GM10266 (cell line): ENCODE data around the gene CCDC171.

Experiments used
- DNase-seq: peaks from one replicate; pipeline ENCODE4 v3.0.0; 2012; ENCODE audit errors: extremely low spot score
- TF ChIP-seq, protein P1 (sequence below): IDR thresholded peaks from 2 replicates; pipeline ENCODE4 v1.5.1; 2012; ENCODE audit warnings: mild to moderate bottlenecking, low read depth; ENCODE audit not compliant: control insufficient read depth, insufficient read depth; ENCODE audit errors: missing control alignments

The CCDC171 gene

DNA sequence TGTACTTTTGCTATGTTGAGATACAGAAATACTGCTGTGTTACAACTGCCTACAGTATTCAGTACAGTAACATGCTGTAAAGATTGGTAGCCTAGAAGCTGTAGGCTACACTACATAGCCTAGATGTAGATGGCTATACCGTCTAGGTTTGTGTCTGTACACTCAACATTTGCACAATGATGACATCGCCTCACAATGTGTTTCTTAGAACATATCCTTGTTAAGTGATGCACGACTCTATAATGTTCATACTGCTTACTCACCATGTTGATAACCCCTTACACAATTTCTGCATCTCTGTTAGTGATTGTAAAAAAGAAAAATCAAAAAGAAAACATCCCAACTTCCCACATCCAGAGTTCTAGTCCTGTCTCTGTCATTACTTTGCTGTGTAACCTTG, 450.0 kb downstream of the CCDC171 start:
- DNase-seq: no peak
- TF ChIP-seq, protein P1, sequence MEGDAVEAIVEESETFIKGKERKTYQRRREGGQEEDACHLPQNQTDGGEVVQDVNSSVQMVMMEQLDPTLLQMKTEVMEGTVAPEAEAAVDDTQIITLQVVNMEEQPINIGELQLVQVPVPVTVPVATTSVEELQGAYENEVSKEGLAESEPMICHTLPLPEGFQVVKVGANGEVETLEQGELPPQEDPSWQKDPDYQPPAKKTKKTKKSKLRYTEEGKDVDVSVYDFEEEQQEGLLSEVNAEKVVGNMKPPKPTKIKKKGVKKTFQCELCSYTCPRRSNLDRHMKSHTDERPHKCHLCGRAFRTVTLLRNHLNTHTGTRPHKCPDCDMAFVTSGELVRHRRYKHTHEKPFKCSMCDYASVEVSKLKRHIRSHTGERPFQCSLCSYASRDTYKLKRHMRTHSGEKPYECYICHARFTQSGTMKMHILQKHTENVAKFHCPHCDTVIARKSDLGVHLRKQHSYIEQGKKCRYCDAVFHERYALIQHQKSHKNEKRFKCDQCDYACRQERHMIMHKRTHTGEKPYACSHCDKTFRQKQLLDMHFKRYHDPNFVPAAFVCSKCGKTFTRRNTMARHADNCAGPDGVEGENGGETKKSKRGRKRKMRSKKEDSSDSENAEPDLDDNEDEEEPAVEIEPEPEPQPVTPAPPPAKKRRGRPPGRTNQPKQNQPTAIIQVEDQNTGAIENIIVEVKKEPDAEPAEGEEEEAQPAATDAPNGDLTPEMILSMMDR: no peak

DNA sequence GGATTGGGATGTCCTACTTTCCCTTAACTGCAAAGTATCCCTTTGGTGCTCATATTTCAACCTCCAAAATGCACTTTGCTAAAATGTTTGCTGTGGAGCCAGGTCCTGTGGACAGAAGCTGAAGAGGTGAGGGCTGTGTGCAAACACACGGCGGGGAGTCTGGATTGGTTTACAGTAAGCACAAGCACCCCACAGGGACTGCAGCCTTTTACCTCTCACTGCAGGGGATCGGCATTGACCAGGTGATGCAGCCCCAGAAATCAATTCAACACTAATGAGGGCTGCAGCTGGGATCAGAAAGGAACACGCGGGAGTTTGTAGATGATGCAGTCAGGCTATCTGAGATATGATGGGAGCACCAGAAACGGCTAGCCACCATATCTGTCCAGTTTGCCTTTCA, 450.9 kb downstream of the CCDC171 start:
- no peak for DNase-seq
- TF ChIP-seq, protein P1: no peak

DNA sequence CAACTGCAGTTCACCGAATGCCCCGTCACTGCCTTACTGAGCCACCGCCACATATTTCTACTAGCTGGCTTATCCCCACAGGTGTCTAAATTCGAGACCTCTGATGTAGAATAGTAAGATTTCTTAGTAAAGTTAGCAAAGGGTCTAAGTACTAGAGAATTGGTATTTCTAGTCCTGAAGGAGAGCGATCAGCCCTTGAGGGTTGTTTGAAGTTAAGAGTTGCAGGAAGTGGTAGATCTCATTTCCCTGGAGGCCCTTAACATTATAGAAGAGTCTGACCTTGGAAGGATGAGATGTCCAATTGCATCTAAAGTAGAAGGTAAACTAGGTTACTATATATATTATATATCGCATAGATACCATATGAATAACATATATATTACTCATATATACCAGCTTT, 451.8 kb downstream of the CCDC171 start:
- TF ChIP-seq, protein P1: no peak
- no peak for DNase-seq

DNA sequence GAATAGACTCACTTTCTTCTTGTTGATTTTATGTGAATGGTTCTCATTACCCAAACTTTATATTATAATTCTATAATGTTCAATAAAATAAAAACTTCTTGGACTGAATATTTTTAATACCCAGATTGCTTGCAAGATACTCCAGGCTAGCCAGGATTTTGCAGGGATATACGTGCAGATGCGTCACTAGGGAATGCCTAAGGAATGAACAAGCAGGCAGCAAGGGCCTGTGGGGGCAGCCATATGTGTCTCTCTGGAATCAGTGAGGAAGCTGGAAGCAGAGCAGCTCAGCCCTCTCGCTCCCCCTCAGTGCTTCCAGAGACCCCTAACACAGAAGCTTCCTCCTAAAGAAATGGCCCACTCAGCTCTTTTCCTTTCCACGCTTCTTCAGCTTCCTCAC, 457.4 kb downstream of the CCDC171 start:
- DNase-seq: no peak
- TF ChIP-seq, protein P1: no peak

DNA sequence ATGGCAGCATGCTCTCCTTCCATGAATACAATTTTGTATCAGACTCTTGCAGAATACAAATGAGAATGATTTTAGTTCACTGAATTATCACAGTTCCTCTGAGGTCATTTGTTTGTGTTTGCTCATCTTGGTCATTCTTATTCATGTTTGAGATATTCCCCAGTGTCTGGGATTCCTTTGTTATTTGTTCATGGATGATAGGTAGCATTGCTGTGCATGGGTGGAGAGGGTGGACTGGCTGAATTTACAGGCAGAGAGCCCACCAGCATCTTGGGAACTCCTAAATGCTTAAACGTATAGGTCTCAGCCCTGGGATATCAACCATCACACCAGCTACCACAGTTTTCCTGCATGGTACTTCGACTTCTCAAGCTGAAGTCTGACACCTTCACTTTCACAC, 459.8 kb downstream of the CCDC171 start:
- TF ChIP-seq, protein P1: no peak
- DNase-seq: no peak

DNA sequence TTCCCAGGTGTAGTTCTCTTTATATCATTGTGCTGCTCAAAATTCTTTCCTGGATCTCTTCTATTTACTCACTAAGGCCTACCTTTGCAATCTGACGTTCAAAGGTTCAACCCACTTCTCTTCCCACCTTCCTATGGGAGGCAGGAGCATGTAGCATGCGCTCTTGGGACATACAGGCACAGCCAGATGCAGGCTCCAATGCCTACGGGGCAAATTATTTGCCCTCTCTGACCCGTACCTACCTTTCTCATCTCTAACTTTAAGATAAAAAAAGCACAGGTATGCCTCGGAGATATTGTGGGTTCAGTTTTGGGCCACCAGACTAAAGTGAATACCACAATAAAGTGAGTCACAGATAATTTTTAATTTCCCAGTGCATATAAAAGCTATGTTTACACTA, 460.5 kb downstream of the CCDC171 start:
- TF ChIP-seq, protein P1: no peak
- DNase-seq: no peak

DNA sequence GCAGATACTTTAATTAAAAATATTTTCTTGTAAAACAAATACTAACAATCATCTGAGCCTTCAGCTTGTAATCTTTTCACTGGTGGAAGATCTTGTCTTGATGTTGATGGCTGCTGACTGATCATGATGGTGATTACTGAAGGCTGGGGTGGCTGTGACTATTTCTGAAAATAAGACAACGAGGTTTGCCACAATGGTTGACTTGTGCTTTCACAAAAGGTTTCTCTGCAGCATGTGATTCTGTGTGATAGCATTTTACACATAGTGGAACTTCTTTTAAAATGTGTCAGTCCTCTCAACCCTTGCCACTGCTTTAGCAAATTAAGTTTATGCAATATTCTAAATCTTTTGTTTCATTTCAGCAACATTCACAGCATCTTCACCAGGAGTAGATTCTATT, 461.0 kb downstream of the CCDC171 start:
- DNase-seq: no peak
- TF ChIP-seq, protein P1: no peak
